Measurements from ENCODE around the gene MED25. TPM values are rescaled to one million over a fixed set of nuclear protein-coding genes. Genes with fewer than 3 reads are reported as not detected.

MED25 gene
- total RNA-seq, 4 donors from 2014 or later: 14.4 to 32.2 (median 19.6) TPM

- DNase-seq (ENCODE audit: low spot score): no peak
- no peak for ATAC-seq (ENCODE audit: low FRiP score)
- no peak for TF ChIP-seq CTCF (IDR thresholded peaks at IDR 0.05)
These were observed 17.5 kb downstream of the MED25 start for GRCh38 chr19:49835562-49835961.

GRCh38 chr19:49836176-49837008 lies 18.3 kb downstream of the MED25 start:
- TF ChIP-seq CTCF (IDR thresholded peaks at IDR 0.05): no peak
- ATAC-seq (ENCODE audit: low FRiP score) (no peak), DNase-seq (ENCODE audit: low spot score) (no peak)

GRCh38 chr19:49837009-49837310 lies 18.9 kb downstream of the MED25 start:
- no peak for ATAC-seq (ENCODE audit: low FRiP score)
- TF ChIP-seq CTCF (IDR thresholded peaks at IDR 0.05): no peak
- DNase-seq (ENCODE audit: low spot score): no peak

GRCh38 chr19:49837425-49837824 lies 19.3 kb downstream of the MED25 start:
- no peak for TF ChIP-seq CTCF (IDR thresholded peaks at IDR 0.05)
- DNase-seq (ENCODE audit: low spot score): no peak
- ATAC-seq (ENCODE audit: low FRiP score): no peak

GRCh38 chr19:49838885-49839588 lies 20.9 kb downstream of the MED25 start:
- DNase-seq (ENCODE audit: low spot score) (no peak), ATAC-seq (ENCODE audit: low FRiP score) (no peak)
- TF ChIP-seq CTCF (IDR thresholded peaks at IDR 0.05): no peak

GRCh38 chr19:49839713-49840112 lies 21.6 kb downstream of the MED25 start:
- no peak for TF ChIP-seq CTCF (IDR thresholded peaks at IDR 0.05)
- DNase-seq (ENCODE audit: low spot score) (no peak), ATAC-seq (ENCODE audit: low FRiP score) (no peak)

- ATAC-seq (ENCODE audit: low FRiP score) (no peak), DNase-seq (ENCODE audit: low spot score) (no peak)
- no peak for TF ChIP-seq CTCF (IDR thresholded peaks at IDR 0.05)
These were observed 22.2 kb downstream of the MED25 start for GRCh38 chr19:49840321-49840720.

Measured in omental fat pad (tissue), 4 donors.